HCEC 1CT (cell line): Measurements from ENCODE around the gene COG3.

Experiments used
- DNase-seq: peaks from one replicate; pipeline ENCODE4 v3.0.0-alpha.2; 2017

The COG3 gene

GRCh38 chr13:45511310-45512097, 46.8 kb downstream of the COG3 start:
- DNase-seq: peak; percentile 65

GRCh38 chr13:45512098-45512496, 47.4 kb downstream of the COG3 start:
- peak; percentile 22 for DNase-seq

- DNase-seq: no peak
Measured at GRCh38 chr13:45516757-45517156, 52.0 kb downstream of the COG3 start.

- peak; percentile 68 for DNase-seq
Measured at GRCh38 chr13:45518525-45519245, 53.9 kb downstream of the COG3 start.

GRCh38 chr13:45519493-45519892, 54.8 kb downstream of the COG3 start:
- no peak for DNase-seq

GRCh38 chr13:45521297-45521696, 56.6 kb downstream of the COG3 start:
- peak; percentile 57 for DNase-seq

GRCh38 chr13:45522571-45522970, 57.8 kb downstream of the COG3 start:
- no peak for DNase-seq

- DNase-seq: peak; percentile 28
Measured at GRCh38 chr13:45527699-45528462, 63.1 kb downstream of the COG3 start.

- no peak for DNase-seq
Measured at GRCh38 chr13:45529758-45530157, 65.0 kb downstream of the COG3 start.

GRCh38 chr13:45534604-45535003, 69.9 kb downstream of the COG3 start:
- DNase-seq: no peak

GRCh38 chr13:45536224-45536623, 71.5 kb downstream of the COG3 start:
- no peak for DNase-seq

GRCh38 chr13:45537516-45537915, 72.8 kb downstream of the COG3 start:
- peak; percentile 38 for DNase-seq

- no peak for DNase-seq
Measured at GRCh38 chr13:45538382-45538781, 73.6 kb downstream of the COG3 start.

GRCh38 chr13:45540195-45540594, 75.5 kb downstream of the COG3 start:
- no peak for DNase-seq

- DNase-seq: no peak
Measured at GRCh38 chr13:45540864-45541263, 76.1 kb downstream of the COG3 start.

GRCh38 chr13:45541806-45542205, 77.1 kb downstream of the COG3 start:
- no peak for DNase-seq

- no peak for DNase-seq
Measured at GRCh38 chr13:45542391-45542790, 77.7 kb downstream of the COG3 start.

GRCh38 chr13:45542878-45543277, 78.1 kb downstream of the COG3 start:
- no peak for DNase-seq

GRCh38 chr13:45544520-45544919, 79.8 kb downstream of the COG3 start:
- DNase-seq: no peak

- DNase-seq: no peak
Measured at GRCh38 chr13:45545686-45546409, 81.1 kb downstream of the COG3 start.

GRCh38 chr13:45546410-45546765, 81.6 kb downstream of the COG3 start:
- no peak for DNase-seq

GRCh38 chr13:45548281-45548680, 83.5 kb downstream of the COG3 start:
- no peak for DNase-seq

- no peak for DNase-seq
Measured at GRCh38 chr13:45554604-45555109, 89.9 kb downstream of the COG3 start.
